ENCODE results near the gene AFF3. TPM values are rescaled to one million over a fixed set of nuclear protein-coding genes. Genes with fewer than 3 reads are reported as not detected.

Gene AFF3
- total and polyA plus RNA-seq, 2 of the 8 experiments (the other 6 are each of a cell fraction or from before 2014, with no cell fraction given): 0.27 to 3.0 TPM

GRCh38 chr2:99571021-99571420, 571.4 kb downstream of the AFF3 start (continued):
- TF ChIP-seq, protein P1, sequence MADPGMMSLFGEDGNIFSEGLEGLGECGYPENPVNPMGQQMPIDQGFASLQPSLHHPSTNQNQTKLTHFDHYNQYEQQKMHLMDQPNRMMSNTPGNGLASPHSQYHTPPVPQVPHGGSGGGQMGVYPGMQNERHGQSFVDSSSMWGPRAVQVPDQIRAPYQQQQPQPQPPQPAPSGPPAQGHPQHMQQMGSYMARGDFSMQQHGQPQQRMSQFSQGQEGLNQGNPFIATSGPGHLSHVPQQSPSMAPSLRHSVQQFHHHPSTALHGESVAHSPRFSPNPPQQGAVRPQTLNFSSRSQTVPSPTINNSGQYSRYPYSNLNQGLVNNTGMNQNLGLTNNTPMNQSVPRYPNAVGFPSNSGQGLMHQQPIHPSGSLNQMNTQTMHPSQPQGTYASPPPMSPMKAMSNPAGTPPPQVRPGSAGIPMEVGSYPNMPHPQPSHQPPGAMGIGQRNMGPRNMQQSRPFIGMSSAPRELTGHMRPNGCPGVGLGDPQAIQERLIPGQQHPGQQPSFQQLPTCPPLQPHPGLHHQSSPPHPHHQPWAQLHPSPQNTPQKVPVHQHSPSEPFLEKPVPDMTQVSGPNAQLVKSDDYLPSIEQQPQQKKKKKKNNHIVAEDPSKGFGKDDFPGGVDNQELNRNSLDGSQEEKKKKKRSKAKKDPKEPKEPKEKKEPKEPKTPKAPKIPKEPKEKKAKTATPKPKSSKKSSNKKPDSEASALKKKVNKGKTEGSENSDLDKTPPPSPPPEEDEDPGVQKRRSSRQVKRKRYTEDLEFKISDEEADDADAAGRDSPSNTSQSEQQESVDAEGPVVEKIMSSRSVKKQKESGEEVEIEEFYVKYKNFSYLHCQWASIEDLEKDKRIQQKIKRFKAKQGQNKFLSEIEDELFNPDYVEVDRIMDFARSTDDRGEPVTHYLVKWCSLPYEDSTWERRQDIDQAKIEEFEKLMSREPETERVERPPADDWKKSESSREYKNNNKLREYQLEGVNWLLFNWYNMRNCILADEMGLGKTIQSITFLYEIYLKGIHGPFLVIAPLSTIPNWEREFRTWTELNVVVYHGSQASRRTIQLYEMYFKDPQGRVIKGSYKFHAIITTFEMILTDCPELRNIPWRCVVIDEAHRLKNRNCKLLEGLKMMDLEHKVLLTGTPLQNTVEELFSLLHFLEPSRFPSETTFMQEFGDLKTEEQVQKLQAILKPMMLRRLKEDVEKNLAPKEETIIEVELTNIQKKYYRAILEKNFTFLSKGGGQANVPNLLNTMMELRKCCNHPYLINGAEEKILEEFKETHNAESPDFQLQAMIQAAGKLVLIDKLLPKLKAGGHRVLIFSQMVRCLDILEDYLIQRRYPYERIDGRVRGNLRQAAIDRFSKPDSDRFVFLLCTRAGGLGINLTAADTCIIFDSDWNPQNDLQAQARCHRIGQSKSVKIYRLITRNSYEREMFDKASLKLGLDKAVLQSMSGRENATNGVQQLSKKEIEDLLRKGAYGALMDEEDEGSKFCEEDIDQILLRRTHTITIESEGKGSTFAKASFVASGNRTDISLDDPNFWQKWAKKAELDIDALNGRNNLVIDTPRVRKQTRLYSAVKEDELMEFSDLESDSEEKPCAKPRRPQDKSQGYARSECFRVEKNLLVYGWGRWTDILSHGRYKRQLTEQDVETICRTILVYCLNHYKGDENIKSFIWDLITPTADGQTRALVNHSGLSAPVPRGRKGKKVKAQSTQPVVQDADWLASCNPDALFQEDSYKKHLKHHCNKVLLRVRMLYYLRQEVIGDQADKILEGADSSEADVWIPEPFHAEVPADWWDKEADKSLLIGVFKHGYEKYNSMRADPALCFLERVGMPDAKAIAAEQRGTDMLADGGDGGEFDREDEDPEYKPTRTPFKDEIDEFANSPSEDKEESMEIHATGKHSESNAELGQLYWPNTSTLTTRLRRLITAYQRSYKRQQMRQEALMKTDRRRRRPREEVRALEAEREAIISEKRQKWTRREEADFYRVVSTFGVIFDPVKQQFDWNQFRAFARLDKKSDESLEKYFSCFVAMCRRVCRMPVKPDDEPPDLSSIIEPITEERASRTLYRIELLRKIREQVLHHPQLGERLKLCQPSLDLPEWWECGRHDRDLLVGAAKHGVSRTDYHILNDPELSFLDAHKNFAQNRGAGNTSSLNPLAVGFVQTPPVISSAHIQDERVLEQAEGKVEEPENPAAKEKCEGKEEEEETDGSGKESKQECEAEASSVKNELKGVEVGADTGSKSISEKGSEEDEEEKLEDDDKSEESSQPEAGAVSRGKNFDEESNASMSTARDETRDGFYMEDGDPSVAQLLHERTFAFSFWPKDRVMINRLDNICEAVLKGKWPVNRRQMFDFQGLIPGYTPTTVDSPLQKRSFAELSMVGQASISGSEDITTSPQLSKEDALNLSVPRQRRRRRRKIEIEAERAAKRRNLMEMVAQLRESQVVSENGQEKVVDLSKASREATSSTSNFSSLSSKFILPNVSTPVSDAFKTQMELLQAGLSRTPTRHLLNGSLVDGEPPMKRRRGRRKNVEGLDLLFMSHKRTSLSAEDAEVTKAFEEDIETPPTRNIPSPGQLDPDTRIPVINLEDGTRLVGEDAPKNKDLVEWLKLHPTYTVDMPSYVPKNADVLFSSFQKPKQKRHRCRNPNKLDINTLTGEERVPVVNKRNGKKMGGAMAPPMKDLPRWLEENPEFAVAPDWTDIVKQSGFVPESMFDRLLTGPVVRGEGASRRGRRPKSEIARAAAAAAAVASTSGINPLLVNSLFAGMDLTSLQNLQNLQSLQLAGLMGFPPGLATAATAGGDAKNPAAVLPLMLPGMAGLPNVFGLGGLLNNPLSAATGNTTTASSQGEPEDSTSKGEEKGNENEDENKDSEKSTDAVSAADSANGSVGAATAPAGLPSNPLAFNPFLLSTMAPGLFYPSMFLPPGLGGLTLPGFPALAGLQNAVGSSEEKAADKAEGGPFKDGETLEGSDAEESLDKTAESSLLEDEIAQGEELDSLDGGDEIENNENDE (IDR thresholded peaks at IDR 0.05; ENCODE audit: insufficient replicate concordance, low read length): no peak
